ENCODE measurements around the gene MYEOV.

Gene MYEOV

GRCh38 chr11:69293819-69294505, at the start of gene MYEOV:
TSS of gene MYEOV (plus strand) at chr11:69294155. CDS start at chr11:69295355, 1,200 bp downstream.
- DNase-seq, result peak; percentile 38

- no peak for DNase-seq
Observed at GRCh38 chr11:69244266-69244665, 49.7 kb upstream of the MYEOV start.

DNA sequence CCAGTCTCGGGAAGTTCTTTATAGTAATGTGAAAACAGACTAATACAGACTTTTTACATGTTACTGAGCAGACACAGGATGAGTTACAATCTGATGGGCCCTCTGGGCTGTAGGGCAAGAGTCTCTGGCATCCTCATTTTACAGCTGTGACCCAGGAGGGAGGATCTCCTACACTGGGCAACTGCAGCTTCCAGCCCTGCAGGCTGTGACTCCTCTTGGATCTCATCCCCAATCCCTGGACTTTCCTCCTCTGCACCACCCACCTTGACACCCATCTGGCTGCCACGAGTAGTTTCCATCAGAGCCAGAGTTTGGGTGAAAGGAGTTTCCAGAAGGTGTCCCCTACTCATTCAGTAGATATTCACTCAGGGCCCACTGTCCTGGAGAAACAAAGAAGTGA, 48.9 kb upstream of the MYEOV start:
- no peak for DNase-seq

DNA sequence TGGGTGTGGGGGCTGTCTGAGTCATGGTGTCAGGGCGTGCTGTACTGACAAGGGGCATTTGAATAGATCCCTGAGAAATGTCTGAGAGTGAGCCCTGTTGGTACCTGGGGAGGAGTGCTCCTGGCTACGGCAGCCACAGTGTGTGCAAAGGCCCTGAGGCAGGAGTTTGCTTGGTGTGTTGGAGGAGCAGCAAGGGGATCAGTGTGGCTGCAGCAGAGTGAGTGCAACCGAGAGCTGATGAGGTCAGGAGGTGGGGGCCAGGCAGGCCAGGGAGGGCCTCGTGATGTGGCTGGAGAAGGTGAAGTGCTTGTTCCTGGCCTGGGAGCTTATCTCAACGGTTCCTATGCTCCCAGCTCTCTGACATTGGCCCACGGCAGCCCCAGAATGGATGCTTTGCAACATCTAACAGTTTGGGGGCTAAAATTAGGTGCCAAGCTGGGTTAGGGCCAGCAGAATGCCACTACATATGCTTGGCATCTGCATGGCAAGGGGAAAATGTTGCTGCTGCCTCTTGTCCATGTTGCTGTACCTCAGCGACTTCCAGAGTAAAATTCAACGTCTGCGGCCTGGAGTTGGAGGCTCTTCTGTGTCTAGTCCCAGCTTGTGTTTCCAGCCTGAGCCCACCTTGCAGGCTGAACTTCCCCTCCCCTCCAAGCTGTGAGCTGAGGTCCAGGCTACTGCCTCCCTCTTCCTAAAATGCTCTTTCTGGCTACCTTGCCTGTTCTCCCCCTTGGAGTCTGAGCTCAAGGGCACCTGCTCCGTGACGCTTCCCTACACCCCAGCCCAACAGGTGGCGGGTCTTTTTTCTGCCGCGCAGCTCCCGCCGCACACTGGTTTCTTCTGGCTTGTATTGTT, 48.2 kb upstream of the MYEOV start:
- DNase-seq, result no peak

GRCh38 chr11:69249311-69250185, 44.4 kb upstream of the MYEOV start:
- peak; percentile 14 for DNase-seq

- no peak for DNase-seq
Observed at GRCh38 chr11:69250186-69251056, 43.5 kb upstream of the MYEOV start.

DNA sequence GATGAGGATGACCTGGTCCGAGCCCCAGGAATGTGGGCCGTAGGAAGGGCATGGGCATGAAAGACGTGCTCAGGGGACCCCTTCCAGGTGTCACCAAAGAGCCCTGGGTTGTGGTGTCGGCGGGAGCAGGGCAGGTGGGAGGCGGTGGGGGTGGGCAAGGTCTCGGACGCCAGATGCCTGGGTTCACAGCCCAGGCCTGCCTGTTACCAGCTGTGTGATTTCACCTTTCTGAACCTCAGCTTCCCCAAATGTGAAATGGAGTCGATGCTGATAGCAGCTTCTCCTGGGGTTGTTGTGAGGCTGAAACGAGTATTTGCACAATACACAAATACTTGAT, 42.9 kb upstream of the MYEOV start:
- no peak for DNase-seq

DNA sequence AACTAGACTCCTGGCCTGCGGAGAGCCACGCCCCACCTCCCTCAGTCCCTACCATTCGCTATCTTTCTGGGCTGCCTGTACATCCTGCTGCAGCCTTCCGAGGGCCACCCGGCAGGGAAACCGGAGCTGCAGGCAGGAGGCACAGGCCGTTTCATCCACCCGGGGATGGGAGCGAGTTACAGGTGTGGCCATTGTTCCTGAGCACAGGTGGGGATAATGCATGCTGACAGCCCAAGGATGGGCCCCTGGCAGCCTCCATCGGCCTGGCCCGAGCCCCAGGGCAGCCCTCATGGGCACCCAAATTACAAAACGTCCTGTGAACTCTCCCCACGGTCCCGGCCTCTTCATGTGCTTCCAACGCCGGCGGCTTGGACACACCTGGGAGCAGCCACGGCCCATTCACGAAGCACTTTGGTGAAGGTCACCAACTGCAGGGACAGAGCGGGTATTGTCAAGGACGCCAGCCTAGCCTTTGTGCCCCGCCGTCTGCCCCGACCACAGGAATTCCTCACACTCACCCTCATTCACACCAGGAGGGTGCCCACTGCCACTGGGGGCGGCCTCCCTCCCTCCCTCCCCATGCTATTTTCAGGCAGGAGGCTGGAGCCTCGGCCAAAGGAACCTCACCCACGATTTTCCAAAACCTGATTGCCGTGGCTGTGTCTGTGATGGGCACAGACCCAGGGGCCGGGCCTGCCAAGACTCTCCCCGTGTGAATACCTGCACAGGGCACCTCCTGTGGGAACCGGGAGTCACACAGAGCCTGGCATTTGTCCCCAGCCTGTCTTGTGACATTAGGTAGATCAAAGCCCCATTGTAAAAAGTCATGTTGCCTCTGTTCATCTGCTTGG, 42.1 kb upstream of the MYEOV start:
- no peak for DNase-seq

GRCh38 chr11:69252490-69252837, 41.5 kb upstream of the MYEOV start:
- no peak for DNase-seq

DNA sequence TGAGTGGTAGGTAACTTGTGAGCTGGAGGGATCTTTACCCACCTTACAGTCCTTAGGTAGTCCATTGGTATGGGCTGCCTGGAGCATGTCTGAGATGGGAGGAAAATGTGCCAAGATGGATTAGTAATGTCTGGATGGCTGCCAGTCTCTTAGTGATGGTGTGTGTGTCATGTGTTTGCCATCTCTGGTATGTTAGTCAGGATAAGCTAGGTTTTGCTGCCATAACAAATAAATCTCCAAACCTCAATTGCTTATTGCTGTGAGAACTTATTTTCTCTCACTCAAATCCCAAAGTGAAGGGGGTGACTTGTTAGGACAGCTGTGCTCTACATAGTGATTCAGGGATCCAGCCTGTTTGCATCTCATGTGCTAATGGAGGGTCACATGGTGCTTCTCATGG, 40.9 kb upstream of the MYEOV start:
- DNase-seq, result peak; percentile 78

DNA sequence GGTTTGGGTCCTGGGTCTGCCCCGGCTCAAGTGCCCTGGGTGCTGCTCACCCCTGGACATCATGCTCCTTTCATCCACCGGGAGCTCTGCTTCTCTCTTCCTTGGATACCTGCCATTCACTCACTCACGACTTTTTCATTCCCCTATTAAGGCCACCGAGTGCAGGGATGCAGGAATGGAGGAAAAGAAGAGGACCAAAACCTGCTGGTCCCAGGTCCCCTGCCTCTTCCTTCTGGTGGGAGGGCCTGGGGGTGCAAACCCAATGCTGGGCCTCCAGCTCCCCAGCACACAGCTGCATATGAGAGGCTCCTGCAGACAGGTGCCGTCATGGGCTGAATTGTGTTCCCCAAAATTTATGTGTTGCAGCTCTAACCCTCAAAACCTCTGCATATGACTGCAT, 36.8 kb upstream of the MYEOV start:
- DNase-seq, result no peak

GRCh38 chr11:69257838-69258658, 35.9 kb upstream of the MYEOV start:
- DNase-seq, result no peak

GRCh38 chr11:69259096-69259495, 34.9 kb upstream of the MYEOV start:
- no peak for DNase-seq

DNA sequence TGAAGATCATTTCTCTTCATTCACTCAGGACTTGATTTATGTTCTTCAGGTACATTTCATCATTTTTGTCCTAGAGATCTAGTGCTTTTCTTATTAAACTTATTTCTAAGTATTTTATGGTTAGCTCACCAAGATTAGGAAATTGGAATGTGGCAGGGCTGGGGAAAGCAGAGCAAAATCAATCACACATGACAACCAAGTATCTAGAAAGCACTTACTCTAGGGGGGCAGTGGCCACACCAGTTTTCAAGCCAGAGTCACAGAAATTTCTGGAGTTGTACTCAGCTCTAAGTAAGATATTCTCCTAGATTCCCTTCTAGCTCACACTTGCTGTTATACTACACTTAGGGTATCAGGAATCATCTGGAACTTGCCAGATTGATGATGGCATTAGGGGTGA, 33.3 kb upstream of the MYEOV start:
- no peak for DNase-seq

DNA sequence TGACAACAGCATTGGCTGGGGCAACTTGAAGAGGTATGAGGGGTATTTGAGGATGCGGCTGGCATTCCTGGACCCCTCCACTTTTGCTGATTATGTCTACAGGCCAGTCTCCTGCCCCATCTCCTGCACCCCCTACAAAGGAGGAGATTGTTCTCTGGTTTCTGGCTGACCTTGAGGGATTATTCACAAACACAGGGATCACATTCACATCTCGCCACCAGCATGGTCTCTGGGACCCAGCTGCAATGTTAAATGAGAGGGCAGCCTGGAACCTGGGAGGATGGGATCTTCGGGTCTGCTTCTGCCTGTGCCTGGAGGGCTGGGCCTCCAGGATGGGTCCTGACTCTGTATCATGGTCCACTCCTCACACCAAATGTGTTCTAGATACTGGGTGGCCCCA, 32.8 kb upstream of the MYEOV start:
- DNase-seq, result no peak

GRCh38 chr11:69262918-69263735, 30.8 kb upstream of the MYEOV start:
- no peak for DNase-seq

DNA sequence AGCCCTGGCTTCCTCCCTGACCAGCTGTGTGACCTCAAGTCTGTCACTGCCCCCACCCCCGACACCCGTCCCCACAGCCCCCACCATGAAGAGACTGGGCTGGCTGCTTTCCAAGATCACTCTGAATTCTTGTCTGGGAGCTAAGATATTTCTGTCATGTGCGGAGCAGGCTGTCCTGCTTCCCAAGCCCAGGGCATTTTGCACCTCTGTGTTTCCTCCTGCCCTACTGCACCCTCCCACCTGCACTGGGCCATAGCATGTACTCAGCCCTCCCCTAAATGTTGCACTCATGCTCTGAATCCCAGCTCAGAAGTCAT, 30.3 kb upstream of the MYEOV start:
- no peak for DNase-seq

GRCh38 chr11:69264486-69264885, 29.5 kb upstream of the MYEOV start:
- DNase-seq, result no peak

GRCh38 chr11:69265210-69265609, 28.7 kb upstream of the MYEOV start:
- no peak for DNase-seq

- DNase-seq, result no peak
Observed at GRCh38 chr11:69265911-69266510, 27.9 kb upstream of the MYEOV start.
